Endodermal cell (in vitro differentiated cells): ENCODE measurements around the gene GNPAT. TPM values are rescaled to one million over a fixed set of nuclear protein-coding genes. Genes with fewer than 3 reads are reported as not detected.
A peak's percentile ranks its signal among the peaks of the same experiment; 100 is the strongest.

Experiments
- DNase-seq: peaks from one replicate; pipeline ENCODE4 v3.0.0-alpha.2; 2017
- H3K27ac ChIP-seq: 2 replicates; pipeline ENCODE4 v1.5.1; 2013; ENCODE audit warnings: mild to moderate bottlenecking, low read depth, low read length, moderate library complexity
- H3K27me3 ChIP-seq: 2 replicates; pipeline ENCODE4 v1.6.1; 2013; ENCODE audit warnings: mild to moderate bottlenecking, low read length, moderate library complexity; ENCODE audit not compliant: insufficient read depth, control insufficient read depth, poor library complexity, severe bottlenecking
- H3K36me3 ChIP-seq: 2 replicates; pipeline ENCODE4 v1.7.0; 2013; ENCODE audit warnings: mild to moderate bottlenecking, low read length, moderate library complexity; ENCODE audit not compliant: control insufficient read depth, insufficient read depth
- H3K4me1 ChIP-seq: one replicate; pipeline ENCODE4 v1.7.0; 2013; ENCODE audit warnings: low read length; ENCODE audit not compliant: control insufficient read depth, insufficient read depth
- H3K4me3 ChIP-seq: 2 replicates; pipeline ENCODE4 v1.5.1; 2013; ENCODE audit warnings: mild to moderate bottlenecking, low read length, moderate library complexity
- H3K9ac ChIP-seq: 2 replicates; pipeline ENCODE4 v1.6.1; 2013; ENCODE audit warnings: mild to moderate bottlenecking, low read length, moderate library complexity; ENCODE audit not compliant: poor library complexity, severe bottlenecking; ENCODE audit errors: extremely low read depth
- H3K9me3 ChIP-seq: 2 replicates; pipeline ENCODE4 v1.6.1; 2013; ENCODE audit warnings: mild to moderate bottlenecking, low read length, moderate library complexity; ENCODE audit not compliant: control insufficient read depth
- H3K27ac Mint-ChIP-seq: 2 replicates; pipeline ENCODE4 v1.8.0; 2020; ENCODE audit warnings: mixed read lengths
- H3K27me3 Mint-ChIP-seq: 2 replicates; pipeline ENCODE4 v1.8.0; 2021; ENCODE audit warnings: mild to moderate bottlenecking, mixed read lengths; ENCODE audit not compliant: insufficient read depth
- H3K36me3 Mint-ChIP-seq: 2 replicates; pipeline ENCODE4 v1.8.0; 2020; ENCODE audit warnings: low read depth, mixed read lengths
- H3K4me1 Mint-ChIP-seq: 2 replicates; pipeline ENCODE4 v1.8.0; 2020; ENCODE audit warnings: mixed read lengths
- H3K4me3 Mint-ChIP-seq: 2 replicates; pipeline ENCODE4 v1.8.0; 2020; ENCODE audit warnings: mild to moderate bottlenecking, moderate library complexity, mixed read lengths
- H3K9me3 Mint-ChIP-seq: 2 replicates; pipeline ENCODE4 v1.8.0; 2020; ENCODE audit warnings: mild to moderate bottlenecking, mixed read lengths
- whole genome bisulfite sequencing, 2 experiments: methylation state at CpG; one replicate each; pipeline versions ENCODE4 v1.1.5 to v1.1.7; 2013; ENCODE audit warnings: missing lambda C conversion rate in 2 of 2, mixed read lengths in 1 of 2; ENCODE audit not compliant: insufficient coverage in 1 of 2, insufficient read length in 1 of 2; 5-methylcytosine and 5-hydroxymethylcytosine counted together
- total RNA-seq, 2 donors: library from RNA; stranded (reverse); fragmentation: NEBNext Ultra II Directional in 1 of 2; extraction: Animal tissue kit (Norgen Biotek cat#: 25700) in 1 of 2; gene quantifications; 2 replicates in 1 of 2; 3 replicates in 1 of 2; pipeline ENCODE4 v1.2.1, GENCODE V29; 2021
- TF ChIP-seq, protein P1 (sequence below): fragments of 200-600 bp; sonication (generic); conservative IDR thresholded peaks from 2 replicates; pipeline ENCODE4 v1.5.0; 2021; ENCODE audit warnings: antibody characterized with exemption, mild to moderate bottlenecking

The GNPAT gene
- total RNA-seq, 2 donors from 2014 or later, result 56.5 to 69.1 TPM

DNA sequence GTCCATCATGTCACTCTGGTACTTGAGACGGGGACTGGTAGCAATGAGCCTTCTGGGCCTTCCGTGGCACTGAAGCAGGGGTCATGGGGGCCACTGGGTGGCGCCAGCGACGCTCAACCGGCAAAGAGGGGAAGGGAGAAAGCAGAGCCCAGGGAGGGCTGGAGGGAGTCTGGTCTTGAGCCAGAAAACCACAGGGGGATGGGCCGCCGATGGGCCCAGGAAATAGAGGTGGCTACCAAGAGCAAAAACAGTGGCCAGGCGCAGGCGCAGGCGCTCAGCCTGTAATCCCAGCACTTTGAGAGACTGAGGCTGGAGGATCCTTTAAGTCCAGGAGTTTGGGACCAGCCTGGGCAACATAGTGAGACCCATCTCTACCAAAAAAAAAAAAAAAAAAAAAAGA is 74.9 kb downstream of the GNPAT start:
- no peak overlapping the region for H3K27ac ChIP-seq
- TF ChIP-seq, protein P1, sequence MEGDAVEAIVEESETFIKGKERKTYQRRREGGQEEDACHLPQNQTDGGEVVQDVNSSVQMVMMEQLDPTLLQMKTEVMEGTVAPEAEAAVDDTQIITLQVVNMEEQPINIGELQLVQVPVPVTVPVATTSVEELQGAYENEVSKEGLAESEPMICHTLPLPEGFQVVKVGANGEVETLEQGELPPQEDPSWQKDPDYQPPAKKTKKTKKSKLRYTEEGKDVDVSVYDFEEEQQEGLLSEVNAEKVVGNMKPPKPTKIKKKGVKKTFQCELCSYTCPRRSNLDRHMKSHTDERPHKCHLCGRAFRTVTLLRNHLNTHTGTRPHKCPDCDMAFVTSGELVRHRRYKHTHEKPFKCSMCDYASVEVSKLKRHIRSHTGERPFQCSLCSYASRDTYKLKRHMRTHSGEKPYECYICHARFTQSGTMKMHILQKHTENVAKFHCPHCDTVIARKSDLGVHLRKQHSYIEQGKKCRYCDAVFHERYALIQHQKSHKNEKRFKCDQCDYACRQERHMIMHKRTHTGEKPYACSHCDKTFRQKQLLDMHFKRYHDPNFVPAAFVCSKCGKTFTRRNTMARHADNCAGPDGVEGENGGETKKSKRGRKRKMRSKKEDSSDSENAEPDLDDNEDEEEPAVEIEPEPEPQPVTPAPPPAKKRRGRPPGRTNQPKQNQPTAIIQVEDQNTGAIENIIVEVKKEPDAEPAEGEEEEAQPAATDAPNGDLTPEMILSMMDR, result peak; percentile 82
- Mint-ChIP-seq H3K27me3 (peaks cover 9% of the 10 kb centered on the region), H3K27ac (no peak overlapping the region), H3K36me3 (no peaks in the 10 kb centered on the region), H3K9me3 (peaks cover 4% of the 10 kb centered on the region), H3K4me3 (no peak overlapping the region), H3K4me1 (no peaks in the 10 kb centered on the region)
- H3K27me3 ChIP-seq, result no peaks in the 10 kb centered on the region
- DNase-seq, result peak; percentile 89
- 49 to 58% methylated on average over 10 to 11 of the region's 11 CpGs for WGBS, 2 experiments
- no peaks in the 10 kb centered on the region for H3K4me1 ChIP-seq
- H3K4me3 ChIP-seq, result no peak overlapping the region
- no peaks in the 10 kb centered on the region for H3K9me3 ChIP-seq
- H3K9ac ChIP-seq, result no peak overlapping the region
- no peaks in the 10 kb centered on the region for H3K36me3 ChIP-seq

DNA sequence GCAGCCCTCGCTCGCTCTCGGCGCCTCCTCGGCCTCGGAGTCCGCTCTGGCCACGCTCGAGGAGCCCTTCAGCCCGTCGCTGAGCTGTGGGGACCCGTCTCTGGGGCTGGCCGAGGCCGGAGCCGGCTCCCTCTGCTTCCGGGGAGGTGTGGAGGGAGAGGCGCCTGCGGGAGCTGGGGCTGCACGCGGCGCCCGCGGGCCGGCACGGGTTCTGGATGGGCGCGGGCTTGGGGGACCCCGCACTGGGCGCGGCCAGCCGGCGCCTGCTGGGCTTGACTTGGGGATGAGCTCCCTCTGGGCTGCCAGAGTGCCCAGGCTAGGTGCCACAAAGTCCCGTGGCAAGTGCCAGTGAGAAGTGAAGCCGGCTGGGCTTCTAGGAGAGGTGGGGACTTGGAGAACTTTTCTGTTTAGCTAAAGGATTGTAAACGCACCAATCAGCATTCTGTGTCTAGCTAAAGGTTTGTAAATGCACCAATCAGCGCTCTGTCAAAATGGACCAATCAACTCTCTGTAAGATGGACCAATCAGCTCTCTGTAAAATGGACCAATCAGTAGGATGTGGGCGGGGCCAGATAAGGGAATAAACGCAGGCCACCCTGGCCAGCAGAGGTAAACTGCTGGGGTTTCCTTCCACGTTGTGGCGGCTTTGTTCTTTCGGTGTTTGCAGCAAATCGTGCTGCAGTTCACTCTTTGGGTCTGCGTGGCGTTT is 76.4 kb downstream of the GNPAT start:
- no peaks in the 10 kb centered on the region for H3K4me1 ChIP-seq
- TF ChIP-seq, protein P1, result no peak
- no peak overlapping the region for H3K4me3 Mint-ChIP-seq
- DNase-seq, result peak; percentile 45
- H3K27ac Mint-ChIP-seq, result no peak overlapping the region
- no peaks in the 10 kb centered on the region for H3K4me1 Mint-ChIP-seq
- H3K9me3 ChIP-seq, result no peaks in the 10 kb centered on the region
- H3K9me3 Mint-ChIP-seq, result peaks cover 4% of the 10 kb centered on the region
- no peak overlapping the region for H3K4me3 ChIP-seq
- H3K36me3 ChIP-seq, result no peaks in the 10 kb centered on the region
- no peaks in the 10 kb centered on the region for H3K36me3 Mint-ChIP-seq
- no peak overlapping the region for H3K27ac ChIP-seq
- WGBS, 2 experiments, result 95 to 96% methylated on average over 22 to 44 of the region's 44 CpGs
- peaks cover 3% of the 10 kb centered on the region for H3K27me3 Mint-ChIP-seq
- no peaks in the 10 kb centered on the region for H3K27me3 ChIP-seq
- no peak overlapping the region for H3K9ac ChIP-seq

DNA sequence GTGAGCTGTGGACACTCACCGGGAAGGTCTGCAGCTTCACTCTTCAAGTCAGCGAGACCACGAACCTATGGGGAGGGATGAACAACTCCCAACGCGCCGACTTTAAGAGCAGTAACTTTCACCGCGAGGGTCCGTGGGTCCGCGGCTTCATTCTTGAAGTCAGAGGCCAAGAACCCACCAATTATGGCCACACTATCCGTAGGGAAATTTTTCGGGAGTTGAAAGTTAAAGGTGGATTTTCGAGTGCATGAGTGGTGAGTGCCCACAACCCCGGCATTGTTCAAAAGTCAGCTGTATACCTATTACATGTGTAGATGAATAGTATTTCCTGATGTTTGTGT is 77.0 kb downstream of the GNPAT start:
- H3K27me3 ChIP-seq, result no peaks in the 10 kb centered on the region
- peaks cover 4% of the 10 kb centered on the region for H3K9me3 Mint-ChIP-seq
- TF ChIP-seq, protein P1, result no peak
- H3K36me3 ChIP-seq, result no peaks in the 10 kb centered on the region
- H3K4me3 ChIP-seq, result no peak overlapping the region
- WGBS, 2 experiments, result 88 to 95% methylated on average over 7 to 15 of the region's 15 CpGs
- no peaks in the 10 kb centered on the region for H3K4me1 Mint-ChIP-seq
- H3K9ac ChIP-seq, result no peak overlapping the region
- H3K27me3 Mint-ChIP-seq, result peaks cover 2% of the 10 kb centered on the region
- no peaks in the 10 kb centered on the region for H3K36me3 Mint-ChIP-seq
- H3K4me3 Mint-ChIP-seq, result no peak overlapping the region
- H3K9me3 ChIP-seq, result no peaks in the 10 kb centered on the region
- no peak overlapping the region for H3K27ac ChIP-seq
- H3K27ac Mint-ChIP-seq, result no peak overlapping the region
- no peak for DNase-seq
- no peaks in the 10 kb centered on the region for H3K4me1 ChIP-seq
